H4 (cell line): ENCODE results near the gene GSDME. TPM values are rescaled to one million over a fixed set of nuclear protein-coding genes. Genes with fewer than 3 reads are reported as not detected.

ENCODE experiments used
- DNase-seq: peaks from one replicate; pipeline ENCODE4 v3.0.0-alpha.2; 2015; ENCODE audit warnings: low spot score
- total RNA-seq: library from RNA; depleted of rRNA; stranded (reverse); fragments of >200 nt; shearing (Covaris generic); gene quantifications from 2 replicates; pipeline ENCODE4 v1.2.3, GENCODE V29; 2014; rRNA removed

GSDME gene
- total RNA-seq, 1 experiment from 2014 or later, result 24.4 TPM

DNA sequence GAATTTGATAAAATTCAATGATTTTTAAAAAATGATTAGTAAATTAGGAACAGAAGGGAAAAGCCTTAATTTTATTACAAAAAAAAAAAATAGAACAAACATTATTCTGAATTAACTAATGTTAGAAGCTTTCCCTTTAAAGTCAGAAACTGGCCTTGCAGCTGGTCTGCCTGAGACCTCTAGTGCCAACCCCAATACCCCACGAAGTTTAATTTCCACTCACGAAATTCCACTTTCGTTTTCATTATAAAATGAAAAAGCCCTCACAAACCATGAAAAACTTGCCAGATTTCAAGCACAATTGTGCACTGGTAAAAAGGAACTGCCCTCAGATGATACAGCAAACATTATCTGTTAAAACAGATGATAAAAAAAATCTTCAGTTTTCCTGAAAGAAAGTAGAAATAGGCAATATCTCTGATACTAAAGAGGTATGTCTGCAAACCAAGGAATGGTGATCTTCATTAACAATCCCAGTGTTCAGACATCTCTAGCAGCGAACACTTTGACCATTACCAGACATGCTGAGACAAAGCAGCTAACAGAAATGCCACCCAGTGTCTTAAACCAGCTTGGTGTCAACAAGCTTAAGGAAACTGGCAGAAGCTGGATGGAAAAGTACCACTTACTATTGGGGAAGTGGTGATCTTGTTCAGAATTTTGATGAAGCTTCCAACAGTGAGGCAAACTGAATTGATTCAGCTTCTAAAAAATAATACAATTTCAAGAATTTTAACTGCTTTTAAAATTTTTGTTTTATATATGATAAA, 103.8 kb downstream of the GSDME start:
- DNase-seq, result no peak

- no peak for DNase-seq
These were observed 104.9 kb downstream of the GSDME start for GRCh38 chr7:24652251-24652939.

Other genes starting within 250 kb of the GSDME start
- 40.0 and 49.1 TPM in 2 replicates for gene PALS2, start 184.0 kb downstream of the GSDME start, total RNA-seq
- 10.2 and 13.0 TPM in 2 replicates for gene OSBPL3, start 222.7 kb upstream of the GSDME start, total RNA-seq